A204.1 (cell line): ENCODE measurements around the gene CDH23.
"Not testable (repeated sequence)": the region's sequence is repeated elsewhere in the genome, so short reads cannot be mapped to it uniquely, and the experiment has no call there.

Experiments
- FAIRE-seq: peaks from 2 replicates; lab custom pipeline; 2012; peaks lifted over from hg19 to GRCh38; lab: Jason Lieb, UNC

Gene CDH23

DNA sequence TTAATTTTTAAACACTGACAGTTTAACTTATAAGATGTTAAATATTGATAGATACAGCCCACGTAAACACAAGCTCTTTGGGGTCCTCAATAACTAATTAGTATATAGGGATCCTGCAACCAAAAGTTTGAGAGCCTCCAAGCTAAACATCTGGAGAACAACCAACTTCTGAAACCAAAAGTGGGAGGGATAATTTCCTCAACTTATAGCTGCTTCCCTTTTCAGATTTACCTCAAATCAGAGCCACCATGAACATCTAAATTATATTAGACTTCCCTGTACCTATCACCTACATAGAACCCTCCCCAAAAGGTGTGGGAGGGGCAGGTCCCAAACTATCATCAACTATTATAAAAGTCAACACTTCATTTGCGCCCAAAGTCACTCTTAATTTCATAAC, 445.7 kb downstream of the CDH23 start:
- FAIRE-seq = no peak

DNA sequence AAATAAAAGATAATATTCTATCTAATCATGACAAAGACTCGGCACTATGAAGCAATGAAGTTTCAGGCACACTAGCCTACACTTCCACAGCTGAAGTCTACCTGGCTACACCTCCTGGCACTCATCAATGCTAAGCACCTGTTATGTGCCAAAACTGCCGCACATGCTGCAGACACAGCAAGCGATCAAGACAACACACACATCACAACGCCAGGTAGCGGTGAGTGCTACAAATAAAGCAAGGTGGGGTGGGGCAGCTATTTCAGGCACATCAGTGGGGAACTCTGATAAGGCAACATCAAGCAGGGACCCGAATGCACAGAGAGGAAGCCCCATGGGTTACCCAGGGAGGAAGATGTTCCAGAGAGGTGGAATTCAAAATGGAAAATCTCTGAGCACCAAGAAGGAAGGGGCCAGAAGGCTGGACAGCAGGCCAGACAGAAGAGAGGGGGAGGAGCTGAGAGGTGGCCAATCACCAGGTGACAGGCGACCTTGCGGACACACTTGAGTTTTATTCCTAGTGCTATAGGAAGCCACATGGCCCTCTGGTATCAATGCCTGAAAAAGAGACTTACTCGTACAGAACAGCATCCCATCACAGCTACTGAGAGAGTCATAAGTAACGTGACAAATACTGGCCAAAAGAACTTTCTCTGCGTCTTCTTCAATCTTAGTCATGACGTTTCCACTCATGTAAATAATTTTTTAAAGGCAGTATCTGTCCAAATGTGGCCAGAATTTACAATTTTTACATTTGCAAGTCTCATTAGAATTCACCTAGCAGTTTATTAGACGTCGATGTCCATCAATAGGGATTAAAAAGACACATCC, 446.4 kb downstream of the CDH23 start:
- FAIRE-seq = no peak

DNA sequence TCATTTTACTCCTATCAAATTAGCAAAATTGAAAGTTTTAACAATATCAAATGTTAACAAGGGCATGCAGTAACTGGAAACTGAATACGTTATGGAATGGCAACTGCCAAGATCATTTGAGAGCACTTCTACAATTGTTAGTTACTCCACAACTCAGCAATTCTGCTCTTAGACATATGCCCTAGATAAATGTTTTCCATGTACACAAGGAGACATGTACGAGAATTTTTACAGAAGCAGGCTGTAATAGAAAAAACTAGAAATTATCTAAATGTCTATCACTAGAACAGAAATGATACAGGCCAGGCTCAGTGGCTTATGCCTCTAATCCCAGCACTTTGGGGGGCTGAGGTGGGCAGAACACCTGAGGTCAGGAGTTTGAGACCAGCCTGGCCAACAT, 447.4 kb downstream of the CDH23 start:
- no peak for FAIRE-seq

DNA sequence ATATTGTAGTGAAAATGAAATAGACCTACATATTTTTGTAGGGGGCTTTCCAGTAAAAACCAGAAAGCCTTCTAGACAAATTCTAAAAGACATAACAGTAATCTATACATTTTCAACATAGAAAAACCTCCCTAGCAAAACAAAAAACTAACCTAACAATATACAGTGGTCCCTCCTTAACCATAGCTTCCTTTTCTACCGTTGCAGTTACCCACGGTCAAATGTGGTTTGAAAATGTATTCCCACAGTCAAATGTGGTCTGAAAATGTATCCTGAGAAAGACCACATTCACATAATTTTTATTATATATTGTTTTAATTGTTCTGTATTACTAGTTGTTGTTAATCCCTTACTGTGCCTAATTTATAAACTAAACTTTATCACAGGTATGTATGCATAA, 448.0 kb downstream of the CDH23 start:
- no peak for FAIRE-seq

DNA sequence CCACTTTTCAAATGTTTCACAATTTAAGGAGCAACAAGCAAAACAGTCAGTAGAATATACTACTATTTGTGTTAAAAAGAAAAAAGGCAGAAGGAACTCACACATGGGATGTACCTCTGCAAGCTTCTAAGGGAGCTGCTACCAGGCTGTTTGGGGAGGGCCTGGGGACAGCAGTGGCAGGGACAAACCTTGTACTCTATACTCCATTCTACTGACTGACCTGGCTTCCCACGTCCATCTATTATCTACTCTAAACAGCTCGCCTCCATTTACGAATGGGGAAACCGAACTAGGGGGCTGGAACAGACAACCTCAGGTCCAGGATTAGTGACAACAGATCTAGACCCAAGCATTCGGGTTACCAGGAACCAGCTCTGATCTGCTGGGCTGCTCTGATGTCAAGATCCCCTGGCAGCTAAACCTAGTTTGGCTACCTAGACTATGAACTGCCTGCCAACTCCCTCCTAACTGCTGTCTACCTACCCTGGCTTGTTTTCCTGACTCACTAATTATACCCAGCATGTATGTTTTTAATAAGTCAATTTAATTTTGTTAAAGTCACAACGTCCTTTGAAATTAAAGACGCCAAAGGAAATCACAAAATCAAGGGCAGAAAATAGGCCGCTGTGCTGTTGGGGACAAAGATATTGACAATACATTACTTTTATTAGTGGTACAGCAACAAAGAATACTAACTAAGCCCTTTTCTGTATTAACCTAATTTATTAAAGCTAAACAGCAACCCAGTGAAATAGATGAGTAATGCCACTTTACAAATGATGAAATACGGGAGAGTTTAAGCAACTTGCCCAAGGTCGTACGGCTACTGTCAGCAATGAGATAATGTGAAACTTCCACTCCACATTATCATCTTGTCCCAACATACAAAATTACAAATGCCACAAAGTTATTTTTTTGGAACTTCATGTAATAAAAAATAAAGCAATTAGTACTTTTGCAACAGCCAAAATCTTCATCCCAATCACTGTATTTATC, 449.0 kb downstream of the CDH23 start:
- FAIRE-seq = no peak

DNA sequence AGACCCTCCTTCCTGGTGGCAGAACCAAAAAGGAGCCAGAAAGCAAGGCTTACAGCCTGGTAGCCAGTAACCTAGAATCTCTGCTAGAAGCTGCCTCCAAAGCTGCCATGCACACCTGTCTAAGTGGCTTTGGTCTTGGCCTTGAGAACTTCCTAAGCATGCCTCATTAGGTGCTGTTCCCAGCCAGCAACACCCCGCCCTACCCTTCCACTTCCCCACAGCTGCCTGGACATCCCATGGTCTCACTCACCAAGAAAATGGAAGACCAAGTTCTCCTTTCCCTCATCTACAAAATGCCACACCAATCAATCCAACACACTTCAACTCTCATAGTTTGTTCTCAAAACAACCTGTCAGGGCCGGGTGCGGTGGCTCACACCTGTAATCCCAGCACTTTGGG, 450.1 kb downstream of the CDH23 start:
- FAIRE-seq = no peak

DNA sequence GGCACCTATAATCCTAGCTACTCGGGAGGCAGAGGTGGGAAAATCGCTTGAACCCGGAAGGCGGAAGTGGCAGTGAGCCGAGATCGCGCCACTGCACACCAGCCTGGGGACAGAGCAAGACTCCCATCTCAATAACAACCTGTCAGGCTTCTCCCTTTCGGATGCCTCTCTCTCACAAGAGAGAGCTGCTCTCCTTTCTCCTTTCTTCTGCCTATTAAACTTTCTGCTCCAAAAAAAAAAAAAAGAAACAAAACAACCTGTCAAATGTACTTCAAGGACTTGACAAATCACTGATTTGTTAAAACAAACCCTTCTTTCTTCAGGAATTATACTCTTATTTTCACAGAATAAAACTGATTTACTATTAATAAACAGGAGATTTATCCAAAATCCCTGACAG, 450.7 kb downstream of the CDH23 start:
- no peak for FAIRE-seq

DNA sequence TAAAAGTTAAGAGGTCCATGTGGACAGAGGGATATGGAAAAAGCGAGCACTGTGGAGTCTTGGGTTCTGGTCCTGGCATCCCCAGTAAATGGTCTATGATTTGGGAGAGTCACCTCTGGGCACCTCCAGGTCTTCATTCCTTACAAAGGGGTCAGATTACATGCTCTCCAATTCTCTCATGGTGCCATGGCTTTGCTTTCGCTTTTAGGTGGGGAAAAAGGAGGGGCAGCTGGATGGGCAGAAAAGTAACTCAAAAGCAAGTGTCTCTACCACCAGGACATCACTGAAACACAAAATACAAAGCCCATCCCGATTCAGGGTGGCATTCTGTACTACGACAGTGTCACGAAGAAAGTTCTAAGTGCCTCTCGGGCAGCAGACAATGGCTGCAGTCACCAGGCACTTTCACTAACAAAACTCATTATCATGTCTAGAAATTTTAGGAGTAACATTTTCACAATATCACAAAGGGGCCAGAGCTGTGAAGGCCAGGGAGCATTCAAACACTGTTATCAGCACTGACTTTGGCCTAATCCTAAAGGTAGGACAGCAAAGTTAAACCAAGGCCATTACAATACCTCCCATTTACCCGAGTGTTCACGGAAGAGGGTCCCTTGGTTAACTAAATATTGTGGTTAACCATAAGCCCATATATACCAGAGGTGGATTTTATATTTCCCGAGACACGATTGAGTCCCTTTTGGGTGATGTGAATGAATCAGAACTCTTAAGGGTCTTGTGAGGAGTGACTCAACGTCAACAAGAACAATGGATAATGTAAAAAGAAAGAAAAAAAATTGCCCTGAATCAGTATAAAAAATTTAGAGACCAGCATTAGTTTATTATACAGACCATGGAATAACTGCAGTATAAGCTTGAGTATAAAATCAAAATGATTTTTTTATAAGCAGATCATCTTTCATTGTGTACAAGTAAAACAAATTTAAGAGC, 451.9 kb downstream of the CDH23 start:
- FAIRE-seq = no peak

DNA sequence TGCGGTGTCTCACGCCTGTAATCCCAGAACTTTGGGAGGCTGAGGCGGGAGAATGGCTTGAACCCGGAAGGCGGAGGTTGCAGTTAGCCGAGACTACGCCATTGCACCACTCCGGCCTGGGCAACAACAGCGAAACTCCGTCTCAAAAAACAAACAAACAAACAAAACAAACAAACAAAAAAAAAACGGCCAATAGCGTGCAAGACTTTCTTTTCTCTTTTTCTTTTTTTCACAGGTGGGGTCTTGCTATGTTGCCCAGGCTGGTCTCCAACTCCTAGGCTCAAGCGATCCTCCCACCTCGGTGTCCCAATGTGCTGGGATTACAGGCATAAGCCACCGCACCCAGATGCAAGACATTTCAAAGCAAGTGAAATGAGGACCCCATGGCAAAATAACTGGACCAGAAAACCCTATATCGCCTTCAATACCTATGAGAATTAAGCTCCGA, 452.8 kb downstream of the CDH23 start:
- no peak for FAIRE-seq

DNA sequence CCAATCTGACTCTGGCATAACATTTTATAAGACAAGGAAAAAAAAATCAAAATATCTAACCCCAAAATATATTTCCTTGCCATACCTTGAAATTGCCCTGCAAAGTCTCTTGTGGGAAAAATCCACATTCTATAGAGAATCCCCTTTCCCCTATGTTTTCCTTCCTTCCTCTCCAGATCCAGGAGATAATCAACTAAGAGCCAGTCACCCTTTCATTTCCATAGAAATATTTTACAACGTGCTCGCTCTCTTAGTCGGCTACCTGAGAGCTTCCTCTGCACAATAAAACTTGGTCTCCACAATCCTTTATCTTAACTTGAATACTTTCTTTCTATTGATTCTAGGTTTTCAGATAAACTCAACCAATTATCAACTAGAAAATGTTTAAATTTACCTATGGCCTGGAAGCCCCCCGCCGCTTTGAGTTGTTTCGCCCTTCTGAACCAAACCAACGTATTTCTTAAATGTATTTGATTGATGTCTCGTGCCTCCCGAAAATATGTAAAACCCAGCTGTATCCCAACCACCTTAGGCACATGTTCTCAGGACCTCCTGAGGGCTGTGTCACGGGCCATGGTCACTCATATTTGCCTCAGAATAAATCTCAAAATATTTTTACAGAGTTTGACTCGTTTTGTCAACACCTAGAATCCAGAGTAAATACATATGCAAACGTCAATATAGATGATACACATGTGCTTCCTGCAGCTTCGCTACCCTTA, 453.5 kb downstream of the CDH23 start:
- no peak for FAIRE-seq

DNA sequence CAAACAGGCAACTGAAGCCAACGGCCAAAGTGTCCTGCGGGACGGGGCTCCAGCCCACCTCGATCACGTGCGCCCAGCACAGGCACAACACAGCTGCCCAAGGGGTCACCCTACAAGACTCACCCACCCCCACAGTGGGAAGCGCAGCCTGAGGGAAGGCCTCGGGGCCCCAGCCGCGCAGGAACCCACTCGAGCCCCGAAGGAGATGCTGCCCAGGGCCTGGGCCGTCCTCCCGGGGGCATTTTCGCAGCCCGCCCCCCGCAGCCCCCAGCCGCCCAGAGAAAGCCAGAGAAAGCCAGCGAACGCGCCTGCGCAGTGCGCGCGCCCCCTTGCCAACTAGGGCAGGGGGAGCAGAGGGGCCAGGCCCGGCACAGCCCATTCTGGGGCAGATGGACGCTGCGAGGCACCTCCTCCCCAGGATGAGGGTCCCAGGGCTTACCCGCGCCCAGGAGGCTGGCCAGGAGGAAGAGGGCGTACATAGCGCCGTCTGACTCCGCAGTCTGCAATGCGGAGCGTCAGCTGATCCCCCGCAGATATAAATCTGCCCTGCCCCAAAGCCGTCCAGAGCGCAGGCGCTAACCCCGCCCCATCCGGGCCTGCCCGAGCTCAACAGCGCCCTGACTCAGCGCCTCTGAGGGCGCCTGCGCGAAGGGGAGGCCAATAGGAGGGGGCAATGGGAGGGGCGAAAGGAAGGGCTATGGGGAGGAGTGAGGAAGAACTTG, 454.2 kb downstream of the CDH23 start, which contains the start of gene PSAP:
PSAP (minus strand) TSS at position 509 of the 722 bp plus-strand sequence; CDS start at position 479, 30 bp downstream.
- peak; percentile 99 for FAIRE-seq

DNA sequence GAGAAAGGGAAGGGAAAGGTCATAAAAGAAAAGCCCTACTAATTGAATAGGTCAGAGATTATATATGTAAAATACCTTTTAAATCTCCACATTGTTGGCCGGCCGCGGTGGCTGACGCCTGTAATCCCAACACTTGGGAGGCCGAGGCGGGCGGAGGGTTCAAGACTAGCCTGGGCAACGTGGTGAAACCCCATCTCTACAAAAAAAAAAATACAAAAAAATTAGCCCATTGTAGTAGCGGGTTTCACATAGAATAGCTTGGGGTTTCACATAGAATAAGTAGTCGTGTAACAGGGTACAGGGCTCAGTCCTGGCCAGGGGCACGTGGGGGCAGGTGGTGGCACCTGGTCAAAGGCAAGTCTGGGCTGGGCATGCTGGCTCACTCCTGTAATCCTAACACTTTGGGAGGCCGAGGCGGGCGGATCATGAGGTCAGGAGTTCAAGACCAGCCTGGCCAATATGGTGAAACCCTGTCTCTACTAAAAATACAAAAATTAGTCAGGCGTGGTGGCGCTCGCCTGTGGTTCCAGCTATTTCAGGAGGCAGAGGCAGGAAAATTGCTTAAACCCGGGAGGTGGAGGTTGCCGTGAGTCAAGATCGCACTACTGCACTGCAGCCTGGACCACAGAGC, 454.9 kb downstream of the CDH23 start:
- FAIRE-seq = not testable (repeated sequence)

DNA sequence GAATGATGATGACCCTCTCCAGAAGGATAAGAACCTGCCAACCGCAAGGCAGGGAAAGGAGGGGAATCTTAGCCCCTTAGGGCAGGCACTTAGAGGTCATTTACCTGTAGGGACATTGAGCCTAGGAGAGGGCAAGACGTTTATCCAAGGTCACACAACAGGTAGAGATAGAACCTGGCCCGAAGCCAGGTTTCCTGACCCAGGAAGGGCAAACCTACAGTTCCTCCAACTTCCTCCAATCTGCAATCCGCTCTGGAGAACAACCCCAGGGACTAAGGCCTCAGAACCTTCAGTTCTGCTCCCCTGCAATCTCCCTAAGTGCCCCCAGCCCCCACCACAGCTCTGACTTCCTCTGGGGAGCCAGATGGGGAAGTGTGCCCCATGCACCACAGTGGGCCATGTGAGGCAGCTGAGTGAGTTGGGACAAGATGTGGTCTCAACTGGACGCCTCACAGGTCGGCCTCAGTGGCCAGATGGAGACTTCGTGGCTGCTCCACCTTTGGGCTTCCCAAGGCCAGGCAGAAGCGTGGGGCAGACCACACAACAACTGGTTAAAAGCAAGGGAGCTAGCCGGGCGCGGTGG, 455.7 kb downstream of the CDH23 start:
- no peak for FAIRE-seq

DNA sequence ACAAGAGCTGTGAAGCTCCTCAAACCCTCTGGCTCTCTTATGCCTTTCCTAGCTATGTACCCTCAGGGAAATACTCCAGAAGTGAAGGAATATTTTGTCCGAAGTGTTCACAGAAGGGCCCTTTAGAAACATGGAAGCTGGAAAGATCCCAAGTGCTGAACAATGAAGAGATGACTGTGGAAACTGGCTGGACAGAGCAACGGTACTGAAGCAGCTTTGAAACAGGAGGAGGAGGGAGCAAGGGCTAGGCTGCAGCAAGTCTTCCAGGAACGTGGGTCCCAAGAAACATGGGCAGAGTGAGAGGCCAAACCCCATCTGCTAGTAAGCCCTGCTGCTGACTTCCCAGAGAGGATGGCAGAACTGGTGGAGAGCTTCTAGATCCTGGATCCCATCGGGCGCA, 457.3 kb downstream of the CDH23 start:
- no peak for FAIRE-seq

DNA sequence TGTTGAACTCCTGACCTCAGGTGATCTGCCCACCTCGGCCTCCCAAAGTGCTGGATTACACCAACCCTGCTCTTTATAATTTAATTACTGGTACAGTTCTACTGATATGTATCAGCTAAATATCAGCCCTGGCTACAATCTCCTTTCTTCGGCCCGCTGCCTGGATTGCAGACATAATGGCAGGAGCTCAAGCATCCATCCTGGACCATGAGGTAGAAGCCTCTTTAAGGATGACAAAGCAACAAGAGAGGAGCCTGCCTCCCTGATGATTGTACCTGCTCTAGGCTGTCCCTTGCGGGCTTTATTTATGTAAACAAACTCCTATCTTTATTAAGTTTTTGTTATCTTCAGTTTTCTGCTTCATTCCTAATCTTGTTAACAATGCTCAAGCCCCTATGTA, 459.9 kb downstream of the CDH23 start:
- FAIRE-seq = no peak

DNA sequence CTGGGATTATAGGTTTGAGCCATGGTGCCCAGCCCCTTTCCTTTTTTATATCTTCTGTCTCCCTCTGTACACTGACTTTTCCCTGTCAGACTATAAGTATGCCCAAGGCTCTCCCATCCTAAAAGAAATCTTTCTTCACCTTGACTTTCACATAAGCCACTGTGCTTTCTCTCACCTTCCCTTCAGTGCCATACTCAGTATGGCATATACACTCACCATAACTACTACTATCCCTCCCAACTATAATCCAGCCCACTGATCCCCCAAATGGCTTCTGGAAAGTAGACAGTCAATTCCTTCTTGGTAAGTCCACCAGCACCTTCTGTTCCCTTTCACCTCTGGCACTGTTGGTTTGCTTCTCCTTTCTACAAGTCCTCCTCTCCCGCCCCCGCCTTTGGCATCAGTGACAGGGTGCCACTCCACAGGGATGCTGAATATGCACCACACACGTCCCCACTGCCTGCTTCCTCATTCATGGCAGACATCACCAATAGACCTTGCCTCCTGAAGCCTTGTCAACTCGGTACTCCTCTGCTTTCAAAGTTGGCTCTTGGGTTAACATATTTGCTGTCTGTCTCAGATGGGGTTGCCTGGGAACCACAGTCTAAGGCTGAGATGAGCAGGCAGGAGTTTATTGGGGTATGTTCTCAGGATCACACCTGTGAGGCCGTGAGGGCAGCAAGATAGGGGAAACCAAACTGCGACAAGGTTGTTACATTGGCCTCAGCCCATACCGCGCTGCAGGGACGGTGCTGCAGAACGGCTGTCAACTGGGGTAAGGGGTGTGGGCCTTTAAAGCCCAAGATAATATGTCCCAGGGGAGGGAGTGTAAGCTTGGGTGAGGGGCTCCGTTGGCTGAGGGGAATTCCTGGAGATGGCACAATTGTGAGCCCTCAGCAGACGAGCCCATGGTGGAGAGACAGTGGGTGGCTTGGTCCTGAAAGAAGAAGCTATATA, 461.5 kb downstream of the CDH23 start:
- FAIRE-seq = no peak

DNA sequence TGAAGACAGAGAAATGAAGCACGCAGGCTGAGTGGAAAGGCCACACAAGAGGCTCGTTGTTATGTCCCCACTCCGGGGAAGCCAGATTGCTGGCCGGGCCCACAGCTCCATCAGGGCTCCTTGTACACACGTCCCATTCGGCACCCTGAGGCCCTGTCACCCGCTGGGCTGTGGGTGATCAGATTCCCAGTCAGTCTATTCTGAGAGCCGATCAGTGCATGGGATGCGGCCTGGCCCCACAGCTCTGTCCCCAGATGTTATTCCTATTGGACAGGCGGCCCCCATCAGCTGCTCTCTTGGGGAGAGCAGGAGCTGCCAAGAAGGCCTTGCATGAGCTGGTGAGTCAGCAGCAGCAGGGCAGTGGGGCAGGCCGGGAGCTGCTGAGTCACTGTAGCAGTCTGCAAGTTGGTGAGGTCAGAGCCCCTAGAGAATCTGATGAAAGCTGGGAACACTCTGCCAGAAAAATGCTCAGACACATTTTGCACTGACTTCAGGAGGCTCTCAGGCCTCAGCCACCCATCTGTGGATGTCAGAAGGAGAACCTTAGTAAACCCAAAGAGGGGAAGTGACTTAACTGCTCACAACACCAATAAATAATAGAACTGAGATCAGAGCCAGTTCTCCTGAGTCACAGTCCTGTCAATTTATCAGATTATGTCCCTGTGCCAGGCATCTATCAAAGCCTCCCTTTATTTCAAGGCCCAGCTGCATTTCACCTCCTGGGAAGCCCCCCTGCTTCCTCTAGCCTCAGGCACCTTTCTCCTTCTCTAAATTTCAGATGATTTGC, 463.7 kb downstream of the CDH23 start:
- FAIRE-seq = peak; percentile 92

DNA sequence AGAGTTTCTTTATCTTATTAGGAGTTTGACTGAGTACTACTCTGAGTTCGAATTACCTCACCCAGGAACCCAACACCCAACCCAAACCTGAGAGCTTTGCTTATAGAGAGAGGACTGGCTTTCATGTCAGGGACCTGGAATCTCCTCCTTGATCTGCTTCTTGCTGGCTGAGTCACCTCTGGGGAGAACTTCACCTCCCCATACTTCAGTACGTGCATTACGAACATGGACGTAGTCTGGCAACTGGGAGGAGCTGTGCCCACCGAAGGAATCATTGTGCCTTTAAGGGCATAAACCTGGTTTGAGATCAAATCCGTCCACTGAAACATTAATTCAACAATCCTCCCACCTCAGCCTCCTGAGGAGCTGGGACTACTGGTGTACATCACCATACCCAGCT, 466.5 kb downstream of the CDH23 start:
- no peak for FAIRE-seq
